D721Med (cell line): ENCODE measurements around the gene CEBPG.
A peak's percentile ranks its signal among the peaks of the same experiment; 100 is the strongest.

ENCODE experiments used
- DNase-seq: peaks from one replicate; pipeline ENCODE4 v3.0.0; 2011; ENCODE audit warnings: low spot score; ENCODE audit not compliant: insufficient read length
- FAIRE-seq: peaks from 2 replicates; lab custom pipeline; 2011; peaks lifted over from hg19 to GRCh38; lab: Jason Lieb, UNC
- CTCF ChIP-seq: IDR thresholded peaks from 2 replicates; pipeline ENCODE4 v1.5.1; 2012; ENCODE audit warnings: mild to moderate bottlenecking, control low read depth; ENCODE audit not compliant: insufficient read depth; ENCODE audit errors: missing control alignments

The CEBPG gene

GRCh38 chr19:33430674-33431277 lies 57.3 kb downstream of the CEBPG start:
- FAIRE-seq (no peak), DNase-seq (peak; percentile 86)
- TF ChIP-seq CTCF: peak; percentile 83

GRCh38 chr19:33432015-33432414 lies 58.5 kb downstream of the CEBPG start:
- DNase-seq (no peak), FAIRE-seq (no peak)
- no peak for TF ChIP-seq CTCF
